Psoas muscle (tissue), 8 donors: ENCODE data around the gene HIGD1C. TPM values are rescaled to one million over a fixed set of nuclear protein-coding genes. Genes with fewer than 3 reads are reported as not detected.
"Not testable (repeated sequence)": the region's sequence is repeated elsewhere in the genome, so short reads cannot be mapped to it uniquely, and the experiment has no call there.

ENCODE experiments used
- ATAC-seq, 4 donors: fragments of 200-7000 bp; cut with Tn5 transposase; one replicate each; pipeline ENCODE4 v1.9.1; 2020; ENCODE audit warnings: moderate library complexity in 3 of 4, mild to moderate bottlenecking in 2 of 4
- DNase-seq, 2 donors: peaks; one replicate each; pipeline ENCODE4 v3.0.0-alpha.2; 2020
- H3K27ac ChIP-seq: fragments of 200-600 bp; one replicate; pipeline ENCODE4 v1.8.0; 2022
- H3K27me3 ChIP-seq, 3 donors: fragments of 200-600 bp in 1 of 3; one replicate each; pipeline versions ENCODE4 v1.6.1 to v1.8.0; 2013 to 2022; ENCODE audit warnings: low read length in 2 of 3, mild to moderate bottlenecking in 2 of 3, moderate library complexity in 1 of 3; ENCODE audit not compliant: insufficient read depth in 3 of 3
- H3K36me3 ChIP-seq, 2 donors: fragments of 200-600 bp in 1 of 2; one replicate each; pipeline versions ENCODE4 v1.6.1 to v1.8.0; 2013 to 2022; ENCODE audit warnings: low read depth in 1 of 2, mild to moderate bottlenecking in 1 of 2, moderate library complexity in 1 of 2; ENCODE audit not compliant: insufficient read depth in 1 of 2
- H3K4me1 ChIP-seq: fragments of 200-600 bp; one replicate; pipeline ENCODE4 v1.8.0; 2022
- H3K4me3 ChIP-seq: fragments of 200-600 bp; one replicate; pipeline ENCODE4 v1.8.0; 2022; ENCODE audit warnings: mild to moderate bottlenecking
- H3K9me3 ChIP-seq: fragments of 200-600 bp; one replicate; pipeline ENCODE4 v1.8.0; 2022
- CTCF ChIP-seq: fragments of 200-600 bp; IDR thresholded peaks from one replicate; pipeline ENCODE4 v1.8.0; 2022; ENCODE audit warnings: antibody characterized with exemption
- WGBS, 3 donors: extraction: QIAGEN DNeasy Blood & Tissue Kit; methylation state at CpG; one replicate each; pipeline versions ENCODE4 v1.1.6 to v1.1.7; 2013; 5-methylcytosine and 5-hydroxymethylcytosine counted together
- intact Hi-C, 2 donors: fragments of 100-400 bp; cut with DNase I; formaldehyde crosslinking; loops; one replicate each; pipeline versions ENCODE4 v1.11.0 to v1.14.2; 2022
- long read RNA-seq, 2 donors: library from polyadenylated mRNA; unstranded; transcript quantifications; one replicate each; pipeline ENCODE4 v2.0.0, GENCODE V29; 2021
- polyA plus RNA-seq, 3 donors: library from polyadenylated mRNA; stranded (reverse); fragments of 200-250 nt; gene quantifications; one replicate each; pipeline ENCODE4 v1.2.3, GENCODE V29; 2013
- total RNA-seq, 4 donors: library from RNA; stranded (reverse); fragmentation: NEBNext Ultra II Directional in 2 of 4; extraction: Animal tissue kit (Norgen Biotek cat#: 25700) in 2 of 4; gene quantifications; one replicate each; pipeline versions ENCODE4 v1.2.1 to v1.2.4, GENCODE V29; 2021 to 2023
- donor health status: healthy with polysubstance abuse.
- donor health status: DM: no; HTN: no; CAD: no; lungs with moderate emphysema.
- donor health status: Bipolar disorder and iron deficiency.
- donor health status: healthy.
- donor health status: DM: yes; HTN: yes; CAD: no.
- donor health status: DM: no; HTN: no; CAD: no.
- donor health status: DM: no; HTN: no; CAD: no.
- donor health status: DM: yes; HTN: yes; CAD: no.

The HIGD1C gene
- total RNA-seq (not detected), polyA plus RNA-seq (not detected)
- long read RNA-seq, donor 1 = 0 reads
- long read RNA-seq, donor 2 = 0 reads

DNA sequence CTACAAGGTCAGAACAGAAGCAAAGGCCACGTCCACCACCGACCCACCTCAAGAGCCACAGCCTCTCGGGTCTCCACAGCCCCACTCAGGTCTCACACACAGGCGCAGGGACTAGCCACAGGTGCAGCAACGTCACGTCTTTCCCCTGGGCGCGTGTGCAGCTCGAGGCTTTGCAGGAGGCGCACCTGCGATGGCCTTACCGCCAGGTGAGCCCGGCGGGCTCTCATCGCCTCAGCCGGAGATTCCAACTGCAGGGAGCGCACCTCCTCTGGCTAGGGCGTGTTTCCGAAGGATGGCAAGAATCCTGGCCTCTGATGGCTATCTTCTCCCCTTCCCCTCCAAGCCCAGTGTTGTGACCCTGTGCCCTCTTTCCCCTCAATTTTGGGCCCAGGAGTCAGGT, at the start of gene HIGD1C:
Gene HIGD1C, plus strand, starts transcription at position 35 of the 400 bp plus-strand sequence. CDS start 1,455 bp downstream, outside the sequence.
- no peaks in the 10 kb centered on the region for H3K27me3 ChIP-seq
- DNase-seq (no peak), ATAC-seq (no peak)
- no peak for TF ChIP-seq CTCF
- H3K27ac ChIP-seq = no peak within 1 kb of the TSS
- no peaks in the 10 kb centered on the region for H3K36me3 ChIP-seq
- intact Hi-C loops = no loop called here
- WGBS, 3 donors = 93 to 97% (median 94%) methylated on average over 19 of the region's 19 CpGs
- no peak within 1 kb of the TSS for H3K4me3 ChIP-seq
- no peaks in the 10 kb centered on the region for H3K9me3 ChIP-seq
- peaks cover 14% of the 10 kb centered on the region for H3K4me1 ChIP-seq

DNA sequence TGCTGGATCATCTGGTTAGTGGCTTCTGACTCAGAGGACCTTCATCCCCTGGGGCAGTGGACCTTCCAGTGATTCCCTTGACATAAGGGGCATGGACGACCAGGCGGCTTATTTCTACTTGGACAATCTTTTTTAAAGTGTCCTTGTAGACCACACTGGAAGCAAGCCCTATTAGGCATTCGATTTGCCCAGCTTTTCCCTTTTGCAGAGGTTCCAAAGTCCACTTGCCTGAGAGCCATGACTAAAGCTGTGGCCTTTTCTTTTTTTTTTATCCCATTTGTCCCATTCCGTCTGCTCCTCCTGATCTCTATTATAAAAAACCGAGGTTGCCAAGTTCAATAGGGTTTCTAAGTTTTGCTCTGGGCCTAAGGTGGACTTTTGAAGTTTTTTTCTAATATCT, 43.9 kb upstream of the HIGD1C start:
- H3K9me3 ChIP-seq, H3K36me3 ChIP-seq, intact Hi-C loops, H3K4me1 ChIP-seq, DNase-seq, ATAC-seq, H3K4me3 ChIP-seq, H3K27ac ChIP-seq, H3K27me3 ChIP-seq: not testable (repeated sequence)
- 71 to 75% (median 75%) methylated on average over 5 of the region's 5 CpGs for WGBS, 3 donors

DNA sequence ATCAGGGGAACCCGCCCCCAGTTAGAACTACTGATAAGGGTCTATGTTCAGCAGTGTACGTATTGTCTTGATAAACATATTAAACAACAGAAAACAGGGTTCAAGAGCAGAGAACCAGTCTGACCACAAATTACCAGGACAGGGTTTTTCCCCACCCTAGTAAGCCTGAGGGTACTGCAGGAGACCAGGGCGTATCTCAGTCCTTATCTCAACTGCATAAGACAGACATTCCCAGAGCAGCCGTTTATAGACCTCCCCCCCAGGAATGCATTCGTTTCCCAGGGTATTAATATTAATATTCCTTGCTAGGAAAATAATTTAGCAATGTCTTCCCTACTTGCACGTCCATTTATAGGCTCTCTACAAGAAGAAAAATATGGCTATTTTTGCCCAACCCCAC, 40.0 kb upstream of the HIGD1C start:
- H3K4me3 ChIP-seq, H3K27ac ChIP-seq, ATAC-seq, H3K27me3 ChIP-seq, H3K4me1 ChIP-seq, H3K36me3 ChIP-seq, DNase-seq: not testable (repeated sequence)
- peaks cover 24% of the 10 kb centered on the region for H3K9me3 ChIP-seq
- intact Hi-C loops = loop anchor here in 1 of 2 donors (5.0 kb wide), 1 partner anchor 75 kb away; no protein-coding TSS in a partner anchor
- WGBS, 3 donors = 88 to 89% (median 89%) methylated on average over 6 of the region's 6 CpGs

DNA sequence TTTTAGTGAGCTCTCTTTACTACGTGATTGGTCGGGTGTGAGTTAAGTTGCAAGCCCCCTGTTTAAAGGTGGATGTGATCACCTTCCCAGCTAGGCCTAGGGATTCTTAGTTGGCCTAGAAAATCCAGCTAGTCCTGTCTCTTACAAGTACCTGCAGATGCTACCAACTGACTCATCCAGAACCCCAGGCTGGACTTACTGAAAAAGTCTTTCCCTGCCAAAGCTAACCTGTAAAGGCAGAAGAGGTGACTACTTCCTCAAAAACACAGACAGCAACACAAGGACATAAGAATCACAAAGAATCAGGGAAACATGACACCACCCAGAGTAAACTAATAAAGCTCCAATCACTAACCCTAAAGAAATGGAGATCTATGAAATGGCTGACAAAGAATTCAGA, 39.1 kb upstream of the HIGD1C start:
- DNase-seq = no peak
- no peak for TF ChIP-seq CTCF
- Histone ChIP-seq H3K36me3 (no peaks in the 10 kb centered on the region), H3K9me3 (peaks cover 24% of the 10 kb centered on the region), H3K4me1 (no peaks in the 10 kb centered on the region), H3K27ac (no peak overlapping the region), H3K27me3 (no peaks in the 10 kb centered on the region), H3K4me3 (no peak overlapping the region)
- intact Hi-C loops = loop anchor here in 1 of 2 donors (5.0 kb wide), 1 partner anchor 76 kb away; no protein-coding TSS in a partner anchor
- no peak for ATAC-seq
- 89 to 96% (median 95%) methylated on average over 2 of the region's 2 CpGs for WGBS, 3 donors

DNA sequence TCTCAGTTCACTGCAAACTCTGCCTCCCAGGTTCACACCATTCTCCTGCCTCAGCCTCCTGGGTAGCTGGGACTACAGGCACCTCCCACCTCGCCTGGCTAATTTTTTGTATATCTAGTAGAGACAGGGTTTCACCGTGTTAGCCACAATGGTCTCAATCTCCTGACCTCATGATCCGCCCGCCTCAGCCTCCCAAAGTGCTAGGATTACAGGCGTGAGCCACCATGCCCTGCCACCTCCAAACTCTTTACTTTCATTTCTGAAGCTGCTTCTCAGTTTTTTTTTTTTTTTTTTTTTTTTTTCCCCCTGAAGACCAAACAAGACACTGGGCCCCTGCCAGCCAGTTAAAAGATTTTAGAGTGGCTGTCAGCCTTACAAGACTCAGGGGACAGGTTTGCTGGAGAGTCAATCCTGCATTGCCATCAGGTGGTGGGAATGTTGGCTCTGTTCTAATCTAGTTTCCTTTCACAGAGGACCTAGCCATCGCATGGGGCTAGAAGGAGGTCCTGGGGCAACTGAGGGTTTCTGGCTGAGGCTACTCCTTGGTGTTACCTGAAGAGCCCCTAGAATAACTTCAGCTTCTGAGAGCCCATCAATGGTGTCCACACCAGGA, 37.4 kb upstream of the HIGD1C start:
- ATAC-seq (no peak), DNase-seq (no peak)
- WGBS, 3 donors = 82 to 93% (median 91%) methylated on average over 6 of the region's 6 CpGs
- no peak for TF ChIP-seq CTCF
- Histone ChIP-seq H3K4me3 (no peak overlapping the region), H3K36me3 (no peaks in the 10 kb centered on the region), H3K9me3 (peaks cover 24% of the 10 kb centered on the region), H3K27me3 (no peaks in the 10 kb centered on the region), H3K4me1 (no peaks in the 10 kb centered on the region), H3K27ac (no peak overlapping the region)
- intact Hi-C loops = loop anchor here in 1 of 2 donors (5.0 kb wide), 1 partner anchor 78 kb away; no protein-coding TSS in a partner anchor
